Subcutaneous abdominal adipose tissue (tissue), 5 donors: ENCODE data around the gene LACTB.

Source experiments
- H3K27ac ChIP-seq: one replicate; pipeline ENCODE4 v1.7.0; 2013; ENCODE audit warnings: low read depth, mild to moderate bottlenecking, inconsistent platforms, low read length, moderate library complexity
- H3K27me3 ChIP-seq, 5 donors: one replicate each; pipeline ENCODE4 v1.7.0; 2013; ENCODE audit warnings: low read length in 5 of 5, inconsistent platforms in 1 of 5; ENCODE audit not compliant: control insufficient read depth in 5 of 5, insufficient read depth in 4 of 5
- H3K36me3 ChIP-seq, 5 donors: one replicate each; pipeline ENCODE4 v1.7.0; 2013; ENCODE audit warnings: low read length in 5 of 5; ENCODE audit not compliant: control insufficient read depth in 5 of 5, insufficient read depth in 5 of 5
- H3K4me1 ChIP-seq, 5 donors: one replicate each; pipeline ENCODE4 v1.7.0; 2013; ENCODE audit warnings: low read length in 5 of 5, mild to moderate bottlenecking in 3 of 5, moderate library complexity in 1 of 5; ENCODE audit not compliant: control insufficient read depth in 5 of 5, insufficient read depth in 5 of 5
- H3K4me3 ChIP-seq, 5 donors: one replicate each; pipeline ENCODE4 v1.7.0; 2013; ENCODE audit warnings: low read length in 5 of 5, low read depth in 1 of 5
- H3K9ac ChIP-seq, 5 donors: one replicate each; pipeline ENCODE4 v1.7.0; 2013; ENCODE audit warnings: low read length in 5 of 5, mild to moderate bottlenecking in 4 of 5, moderate library complexity in 3 of 5
- H3K9me3 ChIP-seq, 5 donors: one replicate each; pipeline ENCODE4 v1.7.0; 2013; ENCODE audit warnings: low read length in 5 of 5; ENCODE audit not compliant: control insufficient read depth in 5 of 5
- donor health status: healthy.
- donor health status: healthy.
- donor health status: healthy.
- donor health status: healthy.
- donor health status: healthy.

The LACTB gene

DNA sequence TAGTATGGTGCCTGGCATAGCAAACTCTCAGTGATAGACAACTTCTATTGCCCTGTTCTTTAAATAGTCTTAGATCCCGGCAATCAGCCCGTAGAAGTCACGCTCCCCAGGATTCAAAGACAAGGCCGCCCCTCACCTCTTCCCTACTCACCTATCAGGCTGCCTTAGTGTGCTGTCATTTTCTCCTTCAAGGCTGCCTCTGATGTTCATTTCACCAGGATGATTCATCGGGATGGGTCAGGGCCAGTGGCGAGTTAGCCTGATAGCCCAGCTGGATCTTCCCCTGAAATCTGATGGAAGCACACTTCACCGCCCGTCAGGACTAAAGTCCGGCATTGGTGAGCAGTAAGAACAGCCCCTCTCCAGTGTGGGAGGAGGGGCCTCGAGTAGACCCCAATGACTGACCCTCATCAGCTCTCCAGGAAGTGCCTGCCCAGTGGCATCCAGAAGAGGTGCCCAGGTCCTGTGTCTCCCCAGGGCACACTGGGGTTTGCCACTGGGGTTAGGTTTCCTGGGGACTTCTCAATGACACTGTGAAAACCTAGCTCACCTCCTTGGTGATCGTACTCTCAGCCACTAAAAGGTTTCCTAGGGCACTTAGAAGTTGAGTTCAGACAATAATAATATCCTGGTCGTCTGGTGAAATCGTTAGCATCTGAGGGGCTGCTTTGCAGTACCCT is 41.6 kb upstream of the LACTB start:
- H3K4me1 ChIP-seq: peaks cover 0 to 14% (median 9%) of the 10 kb centered on the region in 5 donors
- no peak overlapping the region for H3K4me3 ChIP-seq
- no peaks in the 10 kb centered on the region for H3K9me3 ChIP-seq

DNA sequence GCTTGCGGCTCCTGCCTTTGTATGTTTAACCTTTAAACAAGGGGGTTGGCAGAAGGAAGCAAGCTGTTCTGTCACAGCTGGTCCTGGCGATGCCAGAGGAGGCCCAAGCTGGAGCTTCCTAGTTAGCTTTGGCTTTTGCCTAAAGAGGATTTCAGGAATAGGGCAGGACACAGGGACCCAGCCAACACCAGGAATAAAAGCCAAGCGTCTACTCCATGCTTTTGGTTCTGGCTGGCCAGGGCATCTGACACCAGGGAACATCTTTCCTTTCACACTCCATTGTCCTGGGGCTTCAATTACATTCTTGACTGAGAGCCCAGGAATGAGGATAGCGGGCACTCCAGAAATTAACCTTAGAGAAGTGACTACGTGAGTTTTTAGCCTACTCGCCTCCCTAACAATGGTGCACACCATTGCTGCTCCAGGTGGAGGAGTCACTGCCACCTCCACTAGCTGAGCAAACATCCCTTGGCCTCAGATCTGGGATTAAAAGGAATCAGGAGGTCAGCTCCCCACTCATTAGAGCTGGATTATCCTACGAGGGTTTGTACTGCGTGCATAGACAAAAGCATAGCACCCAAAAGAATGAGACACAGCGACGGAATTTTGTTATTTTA is 40.9 kb upstream of the LACTB start:
- Histone ChIP-seq H3K27me3 (no peaks in the 10 kb centered on the region), H3K4me3 (no peak overlapping the region), H3K27ac (no peak overlapping the region), H3K9me3 (no peaks in the 10 kb centered on the region), H3K4me1 (peaks cover 0 to 9% (median 3%) of the 10 kb centered on the region in 5 donors), H3K9ac (no peak overlapping the region), H3K36me3 (no peaks in the 10 kb centered on the region)

More for the DNA sequence above, 41.6 kb upstream of the LACTB start:
- Histone ChIP-seq H3K9ac (no peak overlapping the region), H3K27me3 (no peaks in the 10 kb centered on the region), H3K27ac (no peak overlapping the region), H3K36me3 (no peaks in the 10 kb centered on the region)

DNA sequence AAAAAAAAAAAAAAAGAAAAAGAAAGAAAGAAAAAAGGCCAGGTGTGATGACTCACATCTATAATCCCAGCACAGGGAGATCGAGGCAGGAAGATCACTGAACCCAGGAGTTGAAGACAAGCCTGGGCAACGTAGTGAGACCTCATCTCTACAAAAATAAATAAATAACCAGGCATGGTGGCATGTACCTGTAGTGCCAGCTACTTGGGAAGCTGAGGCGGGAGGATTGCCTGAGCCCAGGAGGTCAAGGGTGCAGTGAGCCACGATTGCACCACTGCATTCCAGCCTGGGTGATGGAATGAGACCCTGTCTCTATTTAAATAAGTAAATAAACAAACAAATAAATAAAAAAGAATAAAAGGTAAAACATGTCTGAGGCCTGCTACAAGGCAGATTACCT is 39.3 kb upstream of the LACTB start:
- no peak overlapping the region for H3K27ac ChIP-seq
- H3K4me3 ChIP-seq: no peak overlapping the region
- H3K36me3 ChIP-seq: no peaks in the 10 kb centered on the region
- peaks cover 0 to 2% (median 0%) of the 10 kb centered on the region in 5 donors for H3K4me1 ChIP-seq
- no peaks in the 10 kb centered on the region for H3K27me3 ChIP-seq
- H3K9ac ChIP-seq: no peak overlapping the region
- no peaks in the 10 kb centered on the region for H3K9me3 ChIP-seq

DNA sequence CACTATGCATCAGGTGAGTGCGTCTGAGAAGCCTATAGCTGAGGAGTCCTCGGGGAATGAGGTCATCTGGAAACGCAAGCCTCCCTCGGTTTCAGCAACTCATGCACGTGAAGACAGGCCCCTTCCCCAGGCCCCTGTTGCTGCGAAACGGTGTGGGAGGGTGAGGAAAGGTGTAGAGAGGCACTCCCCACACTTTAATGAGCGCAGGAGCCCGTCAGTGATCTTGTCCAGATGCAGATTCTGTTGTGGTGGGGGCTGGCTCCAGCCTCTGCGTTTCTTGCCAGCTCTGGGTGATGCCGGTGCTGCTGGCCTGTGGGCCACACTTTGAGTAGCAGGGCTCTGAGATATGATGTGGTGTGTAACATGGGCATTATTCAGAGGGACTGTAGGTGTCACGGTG is 38.6 kb upstream of the LACTB start:
- Histone ChIP-seq H3K27ac (no peak overlapping the region), H3K4me1 (peaks cover 0 to 2% (median 0%) of the 10 kb centered on the region in 5 donors), H3K9me3 (no peaks in the 10 kb centered on the region), H3K36me3 (no peaks in the 10 kb centered on the region), H3K9ac (no peak overlapping the region), H3K27me3 (no peaks in the 10 kb centered on the region), H3K4me3 (no peak overlapping the region)

DNA sequence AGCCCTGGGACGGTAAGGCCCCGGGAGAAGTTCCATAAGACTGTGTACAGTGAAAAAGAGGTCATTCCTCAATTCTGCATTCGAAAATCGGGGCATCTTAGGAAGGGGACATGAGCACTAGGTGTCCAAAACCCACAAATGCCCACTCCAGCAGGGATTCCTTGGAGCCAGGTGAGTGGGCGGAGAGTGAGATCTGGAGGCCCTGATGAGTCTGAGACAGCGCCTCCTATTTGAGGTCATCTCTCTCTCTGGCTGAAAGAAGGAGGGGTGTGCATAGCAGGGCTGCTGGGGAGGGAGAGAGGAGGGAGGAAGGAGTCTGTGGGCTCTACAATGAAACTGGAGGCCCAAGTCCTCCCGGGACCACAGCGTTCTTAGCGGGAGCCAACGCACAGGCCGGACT is 38.1 kb upstream of the LACTB start:
- H3K27ac ChIP-seq: no peak overlapping the region
- no peaks in the 10 kb centered on the region for H3K36me3 ChIP-seq
- H3K27me3 ChIP-seq: no peaks in the 10 kb centered on the region
- H3K9ac ChIP-seq: no peak overlapping the region
- H3K4me3 ChIP-seq: no peak overlapping the region
- H3K9me3 ChIP-seq: no peaks in the 10 kb centered on the region
- peaks cover 0 to 3% (median under 1%) of the 10 kb centered on the region in 5 donors for H3K4me1 ChIP-seq

DNA sequence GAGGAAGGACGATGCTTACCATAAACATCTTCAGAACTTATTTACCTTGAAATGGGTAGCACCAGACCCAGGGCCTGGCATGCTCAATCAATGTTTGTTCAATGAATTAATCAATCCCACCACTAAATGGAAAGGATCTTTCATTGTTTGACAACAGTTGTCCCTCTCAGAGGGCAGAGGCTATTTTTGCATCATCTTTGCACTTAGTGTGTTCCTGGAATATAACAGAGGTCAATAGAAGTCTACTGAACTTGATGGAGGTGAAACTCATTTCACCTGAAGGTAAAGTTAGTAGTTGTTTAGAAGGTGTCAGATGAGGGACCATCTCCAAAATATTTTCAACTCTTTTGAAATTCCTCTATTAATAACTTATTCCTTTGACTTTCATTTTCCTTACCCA is 36.9 kb upstream of the LACTB start:
- H3K9me3 ChIP-seq: no peaks in the 10 kb centered on the region
- no peak overlapping the region for H3K4me3 ChIP-seq
- H3K4me1 ChIP-seq: peaks cover 5 to 15% (median 12%) of the 10 kb centered on the region in 5 donors
- H3K9ac ChIP-seq: no peak overlapping the region
- H3K27ac ChIP-seq: no peak overlapping the region
- no peaks in the 10 kb centered on the region for H3K36me3 ChIP-seq
- no peaks in the 10 kb centered on the region for H3K27me3 ChIP-seq

DNA sequence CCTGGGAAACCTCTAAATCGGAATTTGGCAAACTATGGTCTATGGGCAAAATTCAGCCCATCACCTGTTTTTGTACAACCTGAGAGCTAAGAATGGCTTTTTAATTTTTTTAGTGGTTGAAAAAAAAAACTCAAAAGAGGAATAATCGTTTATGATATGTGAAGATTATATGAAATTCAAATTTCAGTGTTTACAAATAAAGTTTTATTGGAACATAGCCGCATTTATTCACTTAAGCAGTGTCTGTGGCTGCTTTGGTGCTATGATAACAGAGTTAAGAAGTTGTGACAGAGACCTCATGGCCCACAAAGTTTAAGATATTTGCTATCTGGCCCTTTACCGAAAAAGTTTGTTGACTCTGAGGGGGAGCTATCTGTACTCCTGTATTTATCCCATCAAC is 36.4 kb upstream of the LACTB start:
- Histone ChIP-seq H3K9me3 (no peaks in the 10 kb centered on the region), H3K4me3 (no peak overlapping the region), H3K27me3 (no peaks in the 10 kb centered on the region), H3K4me1 (peaks cover 5 to 16% (median 12%) of the 10 kb centered on the region in 5 donors), H3K9ac (no peak overlapping the region), H3K36me3 (no peaks in the 10 kb centered on the region), H3K27ac (no peak overlapping the region)

DNA sequence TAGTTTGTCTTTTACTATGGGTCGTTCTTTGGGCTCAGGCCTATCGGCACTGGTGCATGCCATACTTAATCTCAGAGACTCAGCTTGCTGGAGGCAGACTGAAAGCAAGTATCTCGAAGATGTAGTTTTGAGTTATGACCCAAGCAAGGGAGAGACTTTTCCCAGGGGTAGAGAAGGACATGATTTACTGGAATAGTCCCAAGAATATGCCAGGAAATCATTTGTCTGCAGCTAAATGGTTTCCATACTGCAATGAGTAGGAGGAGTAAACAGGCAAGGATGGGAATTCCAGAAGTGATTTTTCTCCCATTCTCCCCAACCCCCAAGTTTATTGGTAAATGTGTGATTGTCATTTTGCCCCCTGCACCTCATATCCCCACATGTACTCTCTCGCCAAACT is 35.4 kb upstream of the LACTB start:
- Histone ChIP-seq H3K36me3 (no peaks in the 10 kb centered on the region), H3K27me3 (no peaks in the 10 kb centered on the region), H3K4me3 (no peak overlapping the region), H3K4me1 (peaks cover 5 to 16% (median 12%) of the 10 kb centered on the region in 5 donors), H3K9ac (no peak overlapping the region), H3K9me3 (no peaks in the 10 kb centered on the region), H3K27ac (no peak overlapping the region)

DNA sequence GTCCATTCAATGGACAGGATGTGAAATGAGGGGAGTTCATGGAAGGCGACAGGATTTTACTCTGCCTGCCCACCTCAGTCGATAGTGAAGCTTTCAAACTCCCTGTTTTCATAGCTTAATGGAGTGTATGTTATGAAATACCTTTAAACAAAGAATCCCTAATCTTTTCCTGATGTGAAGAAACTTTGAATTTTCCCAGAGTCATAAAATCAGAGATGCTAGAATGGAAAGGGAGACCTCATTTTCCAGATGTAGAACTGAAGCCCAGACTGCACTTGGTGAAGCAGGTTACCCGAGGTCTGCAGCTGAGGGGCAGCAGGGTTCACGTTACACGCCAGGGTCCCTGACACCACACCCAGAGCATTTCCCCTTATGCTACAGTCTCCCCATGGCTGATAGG is 34.7 kb upstream of the LACTB start:
- Histone ChIP-seq H3K9me3 (no peaks in the 10 kb centered on the region), H3K27me3 (no peaks in the 10 kb centered on the region), H3K9ac (no peak overlapping the region), H3K36me3 (no peaks in the 10 kb centered on the region), H3K27ac (no peak overlapping the region), H3K4me1 (peaks cover 5 to 16% (median 12%) of the 10 kb centered on the region in 5 donors), H3K4me3 (no peak overlapping the region)

DNA sequence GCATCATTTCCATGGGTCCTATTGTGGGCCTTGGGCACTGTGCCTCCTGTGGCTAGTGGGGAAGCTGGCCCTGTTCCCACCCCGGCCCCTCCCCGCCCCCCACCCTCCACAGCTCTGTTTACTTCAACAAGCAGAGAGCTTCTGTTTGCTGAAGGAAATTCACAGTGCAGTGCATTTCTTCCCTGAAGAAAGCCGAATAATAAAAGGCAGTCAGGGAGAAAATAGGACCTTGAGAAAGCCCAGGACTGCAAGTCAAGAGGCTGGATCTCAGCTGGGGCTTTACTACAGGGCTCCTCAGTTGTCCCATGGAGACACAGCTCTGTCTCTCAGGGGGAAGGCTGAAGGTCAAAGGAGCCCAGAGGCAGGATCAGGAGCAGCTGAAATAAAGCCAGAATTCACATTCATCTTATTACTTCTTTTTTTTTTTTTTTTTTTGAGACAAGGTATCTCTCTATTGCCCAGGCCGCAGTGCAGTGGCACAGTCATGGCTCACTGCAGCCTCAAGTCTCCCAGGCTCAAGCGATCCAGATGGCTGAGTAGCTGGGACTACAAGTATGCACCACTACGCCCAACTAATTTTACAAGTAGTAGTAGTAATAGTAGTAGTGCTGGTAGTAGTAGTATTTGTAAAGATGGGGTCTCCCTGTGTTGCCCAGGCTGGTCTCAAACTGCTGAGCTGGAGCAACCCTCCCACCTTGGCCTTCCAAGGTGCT is 33.0 kb upstream of the LACTB start:
- Histone ChIP-seq H3K36me3 (no peaks in the 10 kb centered on the region), H3K9me3 (no peaks in the 10 kb centered on the region), H3K4me3 (no peak overlapping the region), H3K27me3 (no peaks in the 10 kb centered on the region), H3K4me1 (peaks cover 8 to 20% (median 12%) of the 10 kb centered on the region in 5 donors), H3K9ac (no peak overlapping the region), H3K27ac (no peak overlapping the region)
